Tibial nerve (tissue), 3 donors: ENCODE data around the gene EMC8.

Experiments used
- CTCF ChIP-seq, 5 experiments: fragments of 200-600 bp in 3 of 5; fragments of 450-650 bp in 2 of 5; sonication (generic) in 3 of 5; IDR thresholded peaks; one replicate each; pipeline ENCODE4 v1.5.1; 2016 to 2019; ENCODE audit warnings: antibody characterized with exemption in 5 of 5, mild to moderate bottlenecking in 3 of 5, moderate library complexity in 2 of 5
- POLR2A ChIP-seq, 2 donors: fragments of 450-650 bp; IDR thresholded peaks; one replicate each; pipeline ENCODE4 v1.6.1; 2017; ENCODE audit warnings: antibody characterized with exemption in 2 of 2, mild to moderate bottlenecking in 2 of 2, moderate library complexity in 2 of 2

GRCh38 chr16:85823328-85823920 is 24.1 kb upstream of the EMC8 start:
- TF ChIP-seq CTCF (IDR thresholded peaks at IDR 0.05): no peak
- TF ChIP-seq POLR2A (IDR thresholded peaks at IDR 0.05): no peak
